ENCODE results near the gene SLX4IP.

DNA sequence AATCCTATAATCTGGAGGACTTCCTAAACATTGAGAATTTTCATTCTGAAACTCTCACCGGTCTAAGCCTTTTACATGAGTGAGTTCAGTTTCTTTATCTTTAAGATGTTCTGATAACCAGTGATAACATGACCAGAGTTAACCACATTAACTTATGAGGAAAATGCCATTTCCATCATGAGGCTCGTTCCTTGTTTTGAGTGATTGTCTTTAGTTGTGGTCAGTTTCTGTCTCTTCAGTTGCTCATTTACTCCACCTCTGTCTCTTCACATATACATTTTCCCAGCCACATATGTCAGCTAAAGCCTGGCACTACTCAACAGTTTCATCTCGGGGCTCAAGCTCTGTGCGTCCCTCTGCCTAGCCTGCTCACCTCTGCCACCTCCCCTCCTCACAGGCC, 168.3 kb downstream of the SLX4IP start:
- TF ChIP-seq POLR2A (IDR thresholded peaks at IDR 0.05; ENCODE audit: extremely low read depth, insufficient read length) (no peak), CTCF (IDR thresholded peaks at IDR 0.05; ENCODE audit: low read depth, low read length) (no peak), MYC (IDR thresholded peaks at IDR 0.05; ENCODE audit: low read depth, low read length) (no peak)
- TF ChIP-seq, protein P1, sequence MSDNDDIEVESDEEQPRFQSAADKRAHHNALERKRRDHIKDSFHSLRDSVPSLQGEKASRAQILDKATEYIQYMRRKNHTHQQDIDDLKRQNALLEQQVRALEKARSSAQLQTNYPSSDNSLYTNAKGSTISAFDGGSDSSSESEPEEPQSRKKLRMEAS (IDR thresholded peaks at IDR 0.05; ENCODE audit: low read depth, low read length): no peak
